K562 (cell line): ENCODE results near the gene UVRAG. TPM values are rescaled to one million over a fixed set of nuclear protein-coding genes. Genes with fewer than 3 reads are reported as not detected.

Source experiments
- ATAC-seq: fragments of 200-7000 bp; cut with Tn5 transposase; 3 replicates; pipeline ENCODE4 v1.9.1; 2020; ENCODE audit warnings: moderate library complexity
- BruUV-seq: library from RNA; stranded (reverse); fragments of 400-500 nt; replicated peaks from 2 replicates; lab custom pipeline; 2021; lab: Mats Ljungman, UMichigan
- CTCF ChIA-PET: fragments of 300-600 bp; formaldehyde crosslinking; extraction: SDS; loops from one replicate; lab custom pipeline; 2021; ENCODE audit warnings: low intra/inter-chr PET ratio; lab: Yijun Ruan, JAX
- POLR2A ChIA-PET: fragments of 300-600, 350-650 bp; sonication (Branson Sonifier 250); formaldehyde crosslinking; extraction: SDS; loops from one replicate; lab custom pipeline; 2021; ENCODE audit warnings: antibody characterized with exemption, inconsistent platforms; lab: Yijun Ruan, JAX
- DNase-seq, 4 experiments: peaks; one replicate each; pipeline versions ENCODE4 v3.0.0 to v3.0.0-alpha.2; 2011 to 2018; ENCODE audit warnings: low spot score in 3 of 4, mixed read lengths in 3 of 4; ENCODE audit errors: extremely low read depth in 1 of 4
- FAIRE-seq: peaks from 2 replicates; lab custom pipeline; 2011; peaks lifted over from hg19 to GRCh38; lab: Jason Lieb, UNC
- H2AFZ ChIP-seq: 2 replicates; pipeline ENCODE4 v1.6.0; 2011; ENCODE audit warnings: low read depth, low read length, control low read depth, inconsistent platforms
- H3K27ac ChIP-seq: fragments of 200-600 bp; 3 replicates; pipeline ENCODE4 v1.8.0; 2011; ENCODE audit warnings: low read depth, mild to moderate bottlenecking, control low read depth, inconsistent platforms, low read length, moderate library complexity, mixed read lengths; ENCODE audit errors: extremely low read depth
- H3K27me3 ChIP-seq, 2 experiments: fragments of 300-600 bp in 1 of 2; 2 replicates in 1 of 2; 3 replicates in 1 of 2; pipeline versions ENCODE4 v1.6.0 to v1.8.0; 2011; ENCODE audit warnings: inconsistent platforms in 2 of 2, low read length in 2 of 2, mild to moderate bottlenecking in 1 of 2, mixed read lengths in 1 of 2, moderate library complexity in 1 of 2; ENCODE audit not compliant: control insufficient read depth in 2 of 2, insufficient read depth in 2 of 2
- H3K36me3 ChIP-seq: fragments of 300-600 bp; 3 replicates; pipeline ENCODE4 v1.8.0; 2011; ENCODE audit warnings: mild to moderate bottlenecking, low read length, inconsistent platforms; ENCODE audit not compliant: control insufficient read depth, insufficient read depth
- H3K4me1 ChIP-seq, 2 experiments: fragments of 200-600 bp in 1 of 2; replicated peaks in 1 of 2; 2 replicates in 1 of 2; 3 replicates in 1 of 2; pipeline versions ENCODE4 v1.5.1 to v1.8.0; 2011; ENCODE audit warnings: inconsistent platforms in 2 of 2, low read length in 2 of 2, mild to moderate bottlenecking in 1 of 2, mixed read lengths in 1 of 2, moderate library complexity in 1 of 2; ENCODE audit not compliant: control insufficient read depth in 2 of 2, insufficient read depth in 2 of 2
- H3K4me2 ChIP-seq: 2 replicates; pipeline ENCODE4 v1.6.1; 2011; ENCODE audit warnings: low read length, control low read depth, inconsistent platforms, mixed read lengths; ENCODE audit not compliant: insufficient read depth
- H3K4me3 ChIP-seq: fragments of 200-600 bp; sonication (generic), shearing (Covaris generic); 2 replicates; pipeline ENCODE4 v1.5.1; 2016; ENCODE audit warnings: control low read depth, inconsistent platforms
- H3K79me2 ChIP-seq: fragments of 200-600 bp; 3 replicates; pipeline ENCODE4 v1.8.0; 2011; ENCODE audit warnings: low read length, inconsistent platforms; ENCODE audit not compliant: control insufficient read depth, insufficient read depth
- H3K9ac ChIP-seq, 2 experiments: 2 replicates each; pipeline versions ENCODE4 v1.6.0 to v1.6.1; 2011; ENCODE audit warnings: low read depth in 2 of 2, low read length in 2 of 2, control low read depth in 1 of 2, inconsistent platforms in 1 of 2, mild to moderate bottlenecking in 1 of 2, mixed read lengths in 1 of 2; ENCODE audit not compliant: insufficient read depth in 1 of 2
- H3K9me1 ChIP-seq: one replicate; pipeline ENCODE4 v1.6.0; 2011; ENCODE audit warnings: inconsistent platforms, mild to moderate bottlenecking, low read length, moderate library complexity; ENCODE audit not compliant: control insufficient read depth, insufficient read depth
- H3K9me3 ChIP-seq: replicated peaks from 2 replicates; pipeline ENCODE4 v1.5.1; 2011; ENCODE audit warnings: low read depth, low read length, inconsistent platforms; ENCODE audit not compliant: control insufficient read depth, insufficient read depth
- H4K20me1 ChIP-seq: replicated peaks from 2 replicates; pipeline ENCODE4 v1.6.1; 2011; ENCODE audit warnings: low read length, inconsistent platforms, mixed read lengths; ENCODE audit not compliant: control insufficient read depth, insufficient read depth
- DEAF1 ChIP-seq: fragments of 450-650 bp; formaldehyde crosslinking; IDR thresholded peaks from 2 replicates; pipeline ENCODE4 v1.4.0; 2020; ENCODE audit warnings: mild to moderate bottlenecking, moderate library complexity
- DIDO1 ChIP-seq: fragments of 450-650 bp; IDR thresholded peaks from 2 replicates; pipeline ENCODE4 v1.6.1; 2016; ENCODE audit warnings: low read depth, missing biosample characterization, missing genetic modification characterization
- DPF2 ChIP-seq: fragments of 450-650 bp; IDR thresholded peaks from 2 replicates; pipeline ENCODE4 v1.6.1; 2016
- KDM5B ChIP-seq: fragments of 200-600 bp; sonication (generic); IDR thresholded peaks from 2 replicates; pipeline ENCODE4 v1.6.1; 2012; ENCODE audit warnings: low read depth, mild to moderate bottlenecking, moderate library complexity, low read length, control low read depth, inconsistent platforms; ENCODE audit not compliant: insufficient replicate concordance
- TRIM28 ChIP-seq: fragments of 450-650 bp; IDR thresholded peaks from 2 replicates; pipeline ENCODE4 v1.6.1; 2017
- ZBTB33 ChIP-seq: sonication (generic); formaldehyde crosslinking; IDR thresholded peaks from 2 replicates; pipeline ENCODE4 v1.8.1; 2023; ENCODE audit warnings: mild to moderate bottlenecking, missing genetic modification reagents
- ZFP36 ChIP-seq: fragments of 150-350 bp; IDR thresholded peaks from 2 replicates; pipeline ENCODE4 v1.6.1; 2018; ENCODE audit warnings: low read length, low read depth; ENCODE audit not compliant: partially characterized antibody
- ZNF449 ChIP-seq: fragments of 250-450 bp; sonication (Bioruptor Pico); IDR thresholded peaks from 2 replicates; pipeline ENCODE4 v1.8.0; 2022; ENCODE audit warnings: moderate library complexity, mild to moderate bottlenecking, inconsistent platforms
- whole genome bisulfite sequencing: fragments of 100-300 bp; shearing (Covaris generic); methylation state at CpG from one replicate; pipeline ENCODE4 v1.1.6; 2016; ENCODE audit warnings: low coverage, mixed read lengths; ENCODE audit not compliant: insufficient coverage; ENCODE audit errors: missing lambda C conversion rate; 5-methylcytosine and 5-hydroxymethylcytosine counted together
- in situ Hi-C: fragments of 300-500 bp; cut with MboI; formaldehyde crosslinking; loops from 4 replicates; pipeline ENCODE4 v1.15.0; 2018; ENCODE audit warnings: inconsistent platforms, mixed read lengths
- intact Hi-C: fragments of 100-400 bp; cut with micrococcal nuclease; formaldehyde crosslinking; loops from 2 replicates; pipeline ENCODE4 v1.14.2; 2022
- polyA plus RNA-seq, 8 experiments: library from polyadenylated mRNA; depleted of rRNA in 4 of 8; stranded (reverse) in 5 of 8; unstranded in 3 of 8; fragments of >200 nt; fragmentation: Nextera tagmentation in 2 of 8; fragmentation: Illumina TruSeq in 1 of 8; extraction: Ambion mirVana in 2 of 8; extraction: Trizol in 1 of 8; gene quantifications; 2 replicates each; pipeline versions ENCODE4 v1.2.1 to v1.2.3, GENCODE V29; 2011 to 2014; ENCODE audit warnings: inconsistent platforms in 1 of 8, missing spikeins in 1 of 8
- total RNA-seq, 7 experiments: library from RNA; depleted of rRNA in 6 of 7; stranded (reverse); fragments of >200 nt in 6 of 7; fragmentation: Illumina TruSeq in 2 of 7; extraction: Trizol in 2 of 7; gene quantifications; 2 replicates each; pipeline versions ENCODE4 v1.2.1 to v1.2.3, GENCODE V29; 2011 to 2021; ENCODE audit warnings: low replicate concordance in 1 of 7
- TF ChIP-seq, protein P1 (sequence below): fragments of 450-650 bp; IDR thresholded peaks from 2 replicates; pipeline ENCODE4 v1.6.1; 2018; ENCODE audit warnings: mild to moderate bottlenecking, low read depth; ENCODE audit not compliant: partially characterized antibody
- TF ChIP-seq, protein P2 (sequence below): fragments of 250-450 bp; sonication (Bioruptor Pico); IDR thresholded peaks from 2 replicates; pipeline ENCODE4 v1.8.0; 2022; ENCODE audit warnings: inconsistent platforms, mild to moderate bottlenecking, moderate library complexity, borderline replicate concordance

UVRAG gene
- total and polyA plus RNA-seq, 9 of the 15 experiments (the other 6 are each of a cell fraction or from before 2014, with no cell fraction given): 3.1 to 17.8 (median 12.4) TPM

DNA sequence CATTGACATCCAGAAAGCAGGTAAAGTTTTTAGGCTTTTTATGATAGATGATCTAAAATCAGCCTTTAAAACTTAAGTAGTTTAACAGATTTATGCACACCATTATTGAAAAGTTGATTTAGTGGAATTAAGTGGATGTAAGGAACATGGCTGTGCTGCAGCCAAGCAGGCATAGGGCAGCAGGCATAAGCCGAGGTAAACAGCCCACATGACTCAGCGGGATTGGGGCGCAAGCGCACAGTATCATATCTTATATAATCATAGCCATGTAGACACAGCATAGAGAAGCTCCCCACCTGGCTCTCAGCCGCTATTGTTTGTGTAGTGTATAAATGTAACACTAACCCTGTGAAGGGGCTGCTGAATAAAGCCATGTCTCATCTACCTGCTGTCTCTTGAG lies 233.8 kb downstream of the UVRAG start:
- H3K4me1 ChIP-seq: no peaks in the 10 kb centered on the region
- H3K9me3 ChIP-seq: no peaks in the 10 kb centered on the region
- no peaks in the 10 kb centered on the region for H3K9me1 ChIP-seq
- no peaks in the 10 kb centered on the region for H4K20me1 ChIP-seq
- FAIRE-seq (no peak), ATAC-seq (no peak), DNase-seq (peak in 1 of 4 experiments; percentile 54)
- in situ Hi-C loops (no loop called here), intact Hi-C loops (no loop called here)
- 93% methylated on average over 5 of the region's 5 CpGs for WGBS
- no TSS peak for BruUV-seq
- CTCF ChIA-PET: no interaction called here
- H3K9ac ChIP-seq: no peak overlapping the region
- H3K4me3 ChIP-seq: no peak overlapping the region
- H3K27me3 ChIP-seq: no peaks in the 10 kb centered on the region
- no peak overlapping the region for H2AFZ ChIP-seq
- no peaks in the 10 kb centered on the region for H3K79me2 ChIP-seq
- H3K4me2 ChIP-seq: no peak overlapping the region
- POLR2A ChIA-PET: interaction anchor here (1.1 kb wide), 1 partner anchor 10 kb away, joined by 3 read pairs; no protein-coding TSS in a partner anchor
- no peak overlapping the region for H3K27ac ChIP-seq
- H3K36me3 ChIP-seq: no peaks in the 10 kb centered on the region
- TF ChIP-seq ZNF449 (CRISPR knock-in tag): no peak
- TF ChIP-seq, protein P1, sequence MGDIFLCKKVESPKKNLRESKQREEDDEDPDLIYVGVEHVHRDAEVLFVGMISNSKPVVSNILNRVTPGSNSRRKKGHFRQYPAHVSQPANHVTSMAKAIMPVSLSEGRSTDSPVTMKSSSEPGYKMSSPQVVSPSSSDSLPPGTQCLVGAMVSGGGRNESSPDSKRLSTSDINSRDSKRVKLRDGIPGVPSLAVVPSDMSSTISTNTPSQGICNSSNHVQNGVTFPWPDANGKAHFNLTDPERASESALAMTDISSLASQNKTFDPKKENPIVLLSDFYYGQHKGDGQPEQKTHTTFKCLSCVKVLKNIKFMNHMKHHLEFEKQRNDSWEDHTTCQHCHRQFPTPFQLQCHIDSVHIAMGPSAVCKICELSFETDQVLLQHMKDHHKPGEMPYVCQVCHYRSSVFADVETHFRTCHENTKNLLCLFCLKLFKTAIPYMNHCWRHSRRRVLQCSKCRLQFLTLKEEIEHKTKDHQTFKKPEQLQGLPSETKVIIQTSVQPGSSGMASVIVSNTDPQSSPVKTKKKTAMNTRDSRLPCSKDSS: peak; percentile 27
- peak; percentile 75 for TF ChIP-seq TRIM28
- TF ChIP-seq ZFP36: peak; percentile 47
- TF ChIP-seq KDM5B: no peak
- TF ChIP-seq DPF2: no peak
- TF ChIP-seq DEAF1 (CRISPR knock-in tag): no peak
- no peak for TF ChIP-seq DIDO1 (tag)
- peak; percentile 81 for TF ChIP-seq ZBTB33 (CRISPR knock-in tag)
- TF ChIP-seq, protein P2, sequence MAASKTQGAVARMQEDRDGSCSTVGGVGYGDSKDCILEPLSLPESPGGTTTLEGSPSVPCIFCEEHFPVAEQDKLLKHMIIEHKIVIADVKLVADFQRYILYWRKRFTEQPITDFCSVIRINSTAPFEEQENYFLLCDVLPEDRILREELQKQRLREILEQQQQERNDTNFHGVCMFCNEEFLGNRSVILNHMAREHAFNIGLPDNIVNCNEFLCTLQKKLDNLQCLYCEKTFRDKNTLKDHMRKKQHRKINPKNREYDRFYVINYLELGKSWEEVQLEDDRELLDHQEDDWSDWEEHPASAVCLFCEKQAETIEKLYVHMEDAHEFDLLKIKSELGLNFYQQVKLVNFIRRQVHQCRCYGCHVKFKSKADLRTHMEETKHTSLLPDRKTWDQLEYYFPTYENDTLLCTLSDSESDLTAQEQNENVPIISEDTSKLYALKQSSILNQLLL: no peak
